Measurements from ENCODE around the gene KCNK17. TPM values are rescaled to one million over a fixed set of nuclear protein-coding genes. Genes with fewer than 3 reads are reported as not detected.

Gene KCNK17
- total and polyA plus RNA-seq, 8 donors, result 0.84 to 44.0 (median 1.1) TPM

- ATAC-seq (peak in 3 of 4 donors; percentile 46 to 81 (median 68)), FAIRE-seq (no peak)
- H3K27ac ChIP-seq, result no peak overlapping the region
These were observed 50.7 kb downstream of the KCNK17 start for GRCh38 chr6:39263303-39264037.

DNA sequence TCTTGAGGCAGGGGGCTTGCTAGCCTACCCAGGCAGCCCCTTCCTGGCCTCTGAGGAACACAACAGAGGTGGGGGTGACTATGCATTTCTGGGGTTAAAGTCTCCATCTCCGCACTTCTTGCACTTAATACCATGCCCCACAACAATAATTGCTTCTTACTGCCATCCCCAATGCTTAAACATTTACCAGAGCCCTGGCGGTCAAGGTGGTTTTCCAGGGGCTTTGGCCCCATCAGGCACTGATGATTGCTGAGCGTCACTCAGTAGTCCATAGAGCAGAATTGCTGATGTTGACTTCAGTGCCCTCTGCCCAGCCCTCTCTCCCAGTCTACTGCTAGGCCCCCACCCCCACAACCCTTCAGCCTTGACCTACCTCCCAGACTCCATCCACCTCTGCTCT, 52.5 kb downstream of the KCNK17 start:
- Histone ChIP-seq H3K4me1 (peaks cover 0 to 6% (median 0%) of the 10 kb centered on the region in 3 donors), H3K36me3 (no peaks in the 10 kb centered on the region), H3K27ac (no peak overlapping the region), H3K9me3 (no peaks in the 10 kb centered on the region), H3K4me3 (no peak overlapping the region), H3K27me3 (no peaks in the 10 kb centered on the region)
- 90 to 95% methylated on average over 3 of the region's 3 CpGs for WGBS, 2 donors
- intact Hi-C loops (cut with DNase I), result no loop called here
- no peak for ATAC-seq
- no peak for DNase-seq
- TF ChIP-seq CTCF (IDR thresholded peaks at IDR 0.05), result no peak
- no peak for FAIRE-seq

More at GRCh38 chr6:39263303-39264037, 50.7 kb downstream of the KCNK17 start:
- DNase-seq, result no peak
- no peak for TF ChIP-seq CTCF (IDR thresholded peaks at IDR 0.05)
- intact Hi-C loops (cut with DNase I), result no loop called here
- Histone ChIP-seq H3K4me1 (peaks cover 0 to 6% (median 0%) of the 10 kb centered on the region in 3 donors), H3K27me3 (no peaks in the 10 kb centered on the region), H3K4me3 (no peak overlapping the region), H3K9me3 (no peaks in the 10 kb centered on the region), H3K36me3 (no peaks in the 10 kb centered on the region)
- WGBS, 2 donors, result 44 to 49% methylated on average over 5 of the region's 5 CpGs

GRCh38 chr6:39260953-39261352, 53.3 kb downstream of the KCNK17 start:
- no peak for TF ChIP-seq CTCF (IDR thresholded peaks at IDR 0.05)
- DNase-seq (no peak), FAIRE-seq (no peak), ATAC-seq (no peak)
- intact Hi-C loops (cut with DNase I), result no loop called here
- WGBS, 2 donors, result 64 to 79% methylated on average over 2 of the region's 2 CpGs
- no peak overlapping the region for H3K27ac ChIP-seq
- peaks cover 0 to 6% (median 0%) of the 10 kb centered on the region in 3 donors for H3K4me1 ChIP-seq
- H3K4me3 ChIP-seq, result no peak overlapping the region
- H3K9me3 ChIP-seq, result no peaks in the 10 kb centered on the region
- no peaks in the 10 kb centered on the region for H3K27me3 ChIP-seq
- H3K36me3 ChIP-seq, result no peaks in the 10 kb centered on the region

- WGBS, 2 donors, result 88 to 94% methylated on average over 2 of the region's 2 CpGs
- no peak for DNase-seq
- TF ChIP-seq CTCF (IDR thresholded peaks at IDR 0.05), result no peak
- no peak for FAIRE-seq
- Histone ChIP-seq H3K36me3 (no peaks in the 10 kb centered on the region), H3K4me1 (peaks cover 0 to 6% (median 0%) of the 10 kb centered on the region in 3 donors), H3K4me3 (no peak overlapping the region), H3K9me3 (no peaks in the 10 kb centered on the region), H3K27ac (no peak overlapping the region), H3K27me3 (no peaks in the 10 kb centered on the region)
- no peak for ATAC-seq
- intact Hi-C loops (cut with DNase I), result no loop called here
These were observed 53.8 kb downstream of the KCNK17 start for GRCh38 chr6:39260456-39260855.

DNA sequence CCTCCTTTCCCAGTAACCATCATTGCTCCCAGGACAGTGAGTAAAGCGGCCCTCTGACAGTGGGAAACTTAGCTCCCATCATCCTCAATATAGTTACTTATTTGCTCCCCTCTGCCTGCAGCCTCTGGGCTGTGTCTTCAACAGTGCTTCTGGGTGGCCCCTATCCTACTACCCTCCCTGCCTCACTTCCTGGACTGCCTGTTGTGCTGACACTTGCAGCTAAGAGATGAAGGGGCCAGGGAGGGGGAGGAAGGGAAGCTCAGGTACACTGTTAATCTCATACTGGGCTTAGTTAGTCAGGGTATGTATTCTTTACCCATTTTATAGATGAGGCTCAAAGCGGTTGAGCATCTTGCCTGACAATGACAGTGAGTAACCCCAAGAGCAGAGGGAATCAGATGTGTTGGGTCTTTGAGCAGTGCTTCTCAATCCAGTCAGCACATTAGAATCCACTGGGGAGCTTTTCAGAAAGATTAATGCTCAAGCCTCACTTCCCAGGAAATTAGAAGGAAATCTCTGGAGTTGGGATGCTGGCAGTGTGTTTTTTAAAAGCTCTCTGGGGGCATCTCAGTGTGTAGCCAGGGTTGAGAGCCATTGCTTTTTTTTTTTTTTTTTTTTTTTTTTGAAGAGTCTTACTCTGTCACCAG, 57.8 kb downstream of the KCNK17 start:
- ATAC-seq (no peak), DNase-seq (no peak), FAIRE-seq (no peak)
- Histone ChIP-seq H3K27me3 (no peaks in the 10 kb centered on the region), H3K4me1 (no peaks in the 10 kb centered on the region), H3K36me3 (no peaks in the 10 kb centered on the region), H3K9me3 (no peaks in the 10 kb centered on the region), H3K27ac (no peak overlapping the region), H3K4me3 (no peak overlapping the region)
- no peak for TF ChIP-seq CTCF (IDR thresholded peaks at IDR 0.05)
- WGBS, 2 donors, result 94 to 95% methylated on average over 2 of the region's 2 CpGs
- intact Hi-C loops (cut with DNase I), result no loop called here

All from pancreas (tissue), 10 donors.